Measurements from ENCODE around the gene STK32A.

GRCh38 chr5:147369742-147370374 is 135.0 kb downstream of the STK32A start:
- no peak for TF ChIP-seq CTCF (IDR thresholded peaks at IDR 0.05; ENCODE audit: low read depth, low read length)
- TF ChIP-seq POLR2A (IDR thresholded peaks at IDR 0.05; ENCODE audit: extremely low read depth, insufficient read length) = no peak
- no peak for TF ChIP-seq MAX (IDR thresholded peaks at IDR 0.05; ENCODE audit: low read depth, low read length)

Data from NB4 (cell line).